Gastroesophageal sphincter (tissue), 3 donors: ENCODE measurements around the gene ACTL6B.

Experiments
- CTCF ChIP-seq, 4 experiments: fragments of 200-600 bp in 2 of 4; fragments of 450-650 bp in 2 of 4; sonication (generic) in 1 of 4; IDR thresholded peaks; one replicate each; pipeline ENCODE4 v1.5.1; 2017 to 2019; ENCODE audit warnings: antibody characterized with exemption in 4 of 4, mild to moderate bottlenecking in 2 of 4, moderate library complexity in 2 of 4
- POLR2A ChIP-seq, 2 donors: fragments of 450-650 bp; IDR thresholded peaks; one replicate each; pipeline ENCODE4 v1.6.1; 2017; ENCODE audit warnings: antibody characterized with exemption in 2 of 2, mild to moderate bottlenecking in 2 of 2, moderate library complexity in 1 of 2

- TF ChIP-seq POLR2A (IDR thresholded peaks at IDR 0.05) (no peak), CTCF (IDR thresholded peaks at IDR 0.05) (no peak)
These were observed 39.9 kb upstream of the ACTL6B start for GRCh38 chr7:100696123-100696521.
